NB4 (cell line): Measurements from ENCODE around the gene DNAJB4.

Experiments
- CTCF ChIP-seq: IDR thresholded peaks from one replicate; pipeline ENCODE4 v1.5.1; 2012; ENCODE audit warnings: low read depth, low read length
- MYC ChIP-seq: IDR thresholded peaks from 2 replicates; pipeline ENCODE4 v1.6.1; 2011; ENCODE audit warnings: low read depth, low read length
- POLR2A ChIP-seq: IDR thresholded peaks from 2 replicates; pipeline ENCODE4 v1.6.1; 2011; ENCODE audit warnings: mild to moderate bottlenecking; ENCODE audit not compliant: insufficient read length; ENCODE audit errors: extremely low read depth

- no peak for TF ChIP-seq CTCF
- TF ChIP-seq POLR2A: no peak
- TF ChIP-seq MYC: no peak
These were observed 38.4 kb upstream of the DNAJB4 start for GRCh38 chr1:77966291-77966690.
